ENCODE measurements around the gene MCM10. TPM values are rescaled to one million over a fixed set of nuclear protein-coding genes. Genes with fewer than 3 reads are reported as not detected.
A peak's percentile ranks its signal among the peaks of the same experiment; 100 is the strongest.

Gene MCM10
- total and polyA plus RNA-seq, 2 donors from 2014 or later, result 0.50 TPM; not detected in 1

GRCh38 chr10:13247246-13247645 lies 85.9 kb downstream of the MCM10 start:
- Histone ChIP-seq H3K9me3 (ENCODE audit: control insufficient read depth in 2 of 3, insufficient read depth in 1 of 3, low read length in 3 of 3) (no peaks in the 10 kb centered on the region), H3K9ac (ENCODE audit: low read length in 3 of 3) (no peak overlapping the region), H3K36me3 (ENCODE audit: control insufficient read depth in 2 of 3, insufficient read depth in 3 of 3, low read length in 3 of 3) (no peaks in the 10 kb centered on the region), H3K4me3 (ENCODE audit: low read length in 3 of 3) (no peak overlapping the region), H3K4me1 (ENCODE audit: control insufficient read depth in 2 of 3, insufficient read depth in 2 of 3, low read depth in 1 of 3, low read length in 3 of 3) (no peaks in the 10 kb centered on the region), H3K27ac (ENCODE audit: low read depth in 2 of 2, low read length in 2 of 2) (no peak overlapping the region), H3K27me3 (ENCODE audit: control insufficient read depth, insufficient read depth, low read length) (no peaks in the 10 kb centered on the region)
- DNase-seq (no peak), FAIRE-seq (no peak)
- intact Hi-C loops (cut with DNase I), result no loop called here
- TF ChIP-seq CTCF (IDR thresholded peaks at IDR 0.05; ENCODE audit: borderline replicate concordance, extremely low read depth, insufficient read depth), result no peak

GRCh38 chr10:13247784-13248183 lies 86.4 kb downstream of the MCM10 start:
- H3K9ac ChIP-seq (ENCODE audit: low read length in 3 of 3), result no peak overlapping the region
- intact Hi-C loops (cut with DNase I), result no loop called here
- no peaks in the 10 kb centered on the region for H3K4me1 ChIP-seq (ENCODE audit: control insufficient read depth in 2 of 3, insufficient read depth in 2 of 3, low read depth in 1 of 3, low read length in 3 of 3)
- FAIRE-seq (no peak), DNase-seq (no peak)
- no peak overlapping the region for H3K27ac ChIP-seq (ENCODE audit: low read depth in 2 of 2, low read length in 2 of 2)
- no peaks in the 10 kb centered on the region for H3K9me3 ChIP-seq (ENCODE audit: control insufficient read depth in 2 of 3, insufficient read depth in 1 of 3, low read length in 3 of 3)
- H3K4me3 ChIP-seq (ENCODE audit: low read length in 3 of 3), result no peak overlapping the region
- no peaks in the 10 kb centered on the region for H3K27me3 ChIP-seq (ENCODE audit: control insufficient read depth, insufficient read depth, low read length)
- no peaks in the 10 kb centered on the region for H3K36me3 ChIP-seq (ENCODE audit: control insufficient read depth in 2 of 3, insufficient read depth in 3 of 3, low read length in 3 of 3)
- no peak for TF ChIP-seq CTCF (IDR thresholded peaks at IDR 0.05; ENCODE audit: borderline replicate concordance, extremely low read depth, insufficient read depth)

- TF ChIP-seq CTCF (IDR thresholded peaks at IDR 0.05; ENCODE audit: borderline replicate concordance, extremely low read depth, insufficient read depth), result no peak
- DNase-seq (no peak), FAIRE-seq (no peak)
- Histone ChIP-seq H3K36me3 (ENCODE audit: control insufficient read depth in 2 of 3, insufficient read depth in 3 of 3, low read length in 3 of 3) (no peaks in the 10 kb centered on the region), H3K27me3 (ENCODE audit: control insufficient read depth, insufficient read depth, low read length) (no peaks in the 10 kb centered on the region), H3K9ac (ENCODE audit: low read length in 3 of 3) (no peak overlapping the region), H3K27ac (ENCODE audit: low read depth in 2 of 2, low read length in 2 of 2) (no peak overlapping the region), H3K9me3 (ENCODE audit: control insufficient read depth in 2 of 3, insufficient read depth in 1 of 3, low read length in 3 of 3) (no peaks in the 10 kb centered on the region), H3K4me1 (ENCODE audit: control insufficient read depth in 2 of 3, insufficient read depth in 2 of 3, low read depth in 1 of 3, low read length in 3 of 3) (no peaks in the 10 kb centered on the region), H3K4me3 (ENCODE audit: low read length in 3 of 3) (no peak overlapping the region)
- intact Hi-C loops (cut with DNase I), result no loop called here
Measured at GRCh38 chr10:13253726-13254125, 92.4 kb downstream of the MCM10 start.

- no peak for TF ChIP-seq CTCF (IDR thresholded peaks at IDR 0.05; ENCODE audit: borderline replicate concordance, extremely low read depth, insufficient read depth)
- H3K27me3 ChIP-seq (ENCODE audit: control insufficient read depth, insufficient read depth, low read length), result no peaks in the 10 kb centered on the region
- no peaks in the 10 kb centered on the region for H3K4me1 ChIP-seq (ENCODE audit: control insufficient read depth in 2 of 3, insufficient read depth in 2 of 3, low read depth in 1 of 3, low read length in 3 of 3)
- H3K9ac ChIP-seq (ENCODE audit: low read length in 3 of 3), result no peak overlapping the region
- H3K36me3 ChIP-seq (ENCODE audit: control insufficient read depth in 2 of 3, insufficient read depth in 3 of 3, low read length in 3 of 3), result no peaks in the 10 kb centered on the region
- DNase-seq, result no peak
- H3K9me3 ChIP-seq (ENCODE audit: control insufficient read depth in 2 of 3, insufficient read depth in 1 of 3, low read length in 3 of 3), result no peaks in the 10 kb centered on the region
- no peak overlapping the region for H3K27ac ChIP-seq (ENCODE audit: low read depth in 2 of 2, low read length in 2 of 2)
- FAIRE-seq, result peak; percentile 68
- no peak overlapping the region for H3K4me3 ChIP-seq (ENCODE audit: low read length in 3 of 3)
- intact Hi-C loops (cut with DNase I), result no loop called here
Measured at GRCh38 chr10:13256627-13257026, 95.3 kb downstream of the MCM10 start.
